ENCODE data around the gene KDM6B.
A peak's percentile ranks its signal among the peaks of the same experiment; 100 is the strongest.

Gene KDM6B

GRCh38 chr17:7841396-7841914, 7.4 kb downstream of the KDM6B start:
- DNase-seq: peak; percentile 63

- peak; percentile 89 for DNase-seq
Observed at GRCh38 chr17:7841915-7842379, 7.9 kb downstream of the KDM6B start.

- peak; percentile 88 for DNase-seq
Observed at GRCh38 chr17:7842380-7843256, 8.6 kb downstream of the KDM6B start.

- peak; percentile 77 for DNase-seq
Observed at GRCh38 chr17:7843257-7843535, 9.2 kb downstream of the KDM6B start.

GRCh38 chr17:7843536-7844291, 9.7 kb downstream of the KDM6B start:
- peak; percentile 86 for DNase-seq

GRCh38 chr17:7844292-7845154, 10.5 kb downstream of the KDM6B start:
- DNase-seq: peak; percentile 91

- no peak for DNase-seq
Observed at GRCh38 chr17:7845359-7846062, 11.5 kb downstream of the KDM6B start.

- no peak for DNase-seq
Observed at GRCh38 chr17:7846063-7846735, 12.2 kb downstream of the KDM6B start.

GRCh38 chr17:7846765-7847661, 13.0 kb downstream of the KDM6B start:
- no peak for DNase-seq

- no peak for DNase-seq
Observed at GRCh38 chr17:7848131-7848579, 14.1 kb downstream of the KDM6B start.

- DNase-seq: no peak
Observed at GRCh38 chr17:7848739-7849129, 14.7 kb downstream of the KDM6B start.

GRCh38 chr17:7849130-7849750, 15.2 kb downstream of the KDM6B start:
- no peak for DNase-seq

- no peak for DNase-seq
Observed at GRCh38 chr17:7849751-7850504, 15.9 kb downstream of the KDM6B start.

GRCh38 chr17:7850701-7851437, 16.9 kb downstream of the KDM6B start:
- no peak for DNase-seq

- peak; percentile 81 for DNase-seq
Observed at GRCh38 chr17:7851438-7852261, 17.6 kb downstream of the KDM6B start.

GRCh38 chr17:7852262-7852670, 18.2 kb downstream of the KDM6B start:
- DNase-seq: no peak
